ENCODE data around the gene KCNAB2. TPM values are rescaled to one million over a fixed set of nuclear protein-coding genes. Genes with fewer than 3 reads are reported as not detected.

Gene KCNAB2
- polyA plus RNA-seq, 3 donors: 11.5 to 178 (median 22.7) TPM

- no peaks in the 10 kb centered on the region for H3K4me1 Mint-ChIP-seq
- H3K36me3 Mint-ChIP-seq: peaks cover 63 to 88% of the 10 kb centered on the region in 2 donors
- Histone ChIP-seq H4K20me1 (ENCODE audit: insufficient read depth, low read length) (peaks cover 100% of the 10 kb centered on the region), H3K9ac (ENCODE audit: insufficient read depth, low read length, poor library complexity, severe bottlenecking) (no peak overlapping the region), H3K4me2 (replicated peaks; ENCODE audit: extremely low read depth, low read length, poor library complexity, severe bottlenecking) (no peak overlapping the region), H3K79me2 (ENCODE audit: insufficient read depth, low read length) (peaks cover 60% of the 10 kb centered on the region), H3K27ac (ENCODE audit: low read depth in 1 of 2, low read length in 2 of 2) (no peak overlapping the region), H2AFZ (ENCODE audit: insufficient read depth, low read depth, low read length, poor library complexity, severe bottlenecking) (no peak overlapping the region), H3K27me3 (ENCODE audit: control insufficient read depth in 2 of 2, insufficient read depth in 2 of 2, low read length in 2 of 2) (no peaks in the 10 kb centered on the region), H3K4me3 (replicated peaks in 1 of 3; ENCODE audit: low read depth in 2 of 3, low read length in 3 of 3) (no peak overlapping the region), H3K4me1 (ENCODE audit: control insufficient read depth in 1 of 2, insufficient read depth in 2 of 2, low read length in 2 of 2) (no peaks in the 10 kb centered on the region), H3K36me3 (replicated peaks in 1 of 2; ENCODE audit: control insufficient read depth in 1 of 2, insufficient read depth in 2 of 2, low read length in 2 of 2) (peaks cover 80 to 96% of the 10 kb centered on the region in 2 donors), H3K9me3 (replicated peaks in 1 of 2; ENCODE audit: control insufficient read depth in 1 of 2, insufficient read depth in 1 of 2, low read length in 2 of 2) (no peaks in the 10 kb centered on the region)
- 98% methylated on average over 11 of the region's 13 CpGs for WGBS (ENCODE audit: insufficient coverage)
- no peaks in the 10 kb centered on the region for H3K27me3 Mint-ChIP-seq (ENCODE audit: low read depth in 3 of 3)
- no peak overlapping the region for H3K4me3 Mint-ChIP-seq
- DNase-seq: no peak
- peaks cover 0 to 2% (median 0%) of the 10 kb centered on the region in 7 donors for H3K9me3 Mint-ChIP-seq
- TF ChIP-seq, protein P1, sequence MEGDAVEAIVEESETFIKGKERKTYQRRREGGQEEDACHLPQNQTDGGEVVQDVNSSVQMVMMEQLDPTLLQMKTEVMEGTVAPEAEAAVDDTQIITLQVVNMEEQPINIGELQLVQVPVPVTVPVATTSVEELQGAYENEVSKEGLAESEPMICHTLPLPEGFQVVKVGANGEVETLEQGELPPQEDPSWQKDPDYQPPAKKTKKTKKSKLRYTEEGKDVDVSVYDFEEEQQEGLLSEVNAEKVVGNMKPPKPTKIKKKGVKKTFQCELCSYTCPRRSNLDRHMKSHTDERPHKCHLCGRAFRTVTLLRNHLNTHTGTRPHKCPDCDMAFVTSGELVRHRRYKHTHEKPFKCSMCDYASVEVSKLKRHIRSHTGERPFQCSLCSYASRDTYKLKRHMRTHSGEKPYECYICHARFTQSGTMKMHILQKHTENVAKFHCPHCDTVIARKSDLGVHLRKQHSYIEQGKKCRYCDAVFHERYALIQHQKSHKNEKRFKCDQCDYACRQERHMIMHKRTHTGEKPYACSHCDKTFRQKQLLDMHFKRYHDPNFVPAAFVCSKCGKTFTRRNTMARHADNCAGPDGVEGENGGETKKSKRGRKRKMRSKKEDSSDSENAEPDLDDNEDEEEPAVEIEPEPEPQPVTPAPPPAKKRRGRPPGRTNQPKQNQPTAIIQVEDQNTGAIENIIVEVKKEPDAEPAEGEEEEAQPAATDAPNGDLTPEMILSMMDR (IDR thresholded peaks at IDR 0.05): no peak
- H3K27ac Mint-ChIP-seq: no peak overlapping the region
- intact Hi-C loops (cut with micrococcal nuclease): no loop called here
Measured at GRCh38 chr1:6071219-6071618, 25.5 kb downstream of the KCNAB2 start.

DNA sequence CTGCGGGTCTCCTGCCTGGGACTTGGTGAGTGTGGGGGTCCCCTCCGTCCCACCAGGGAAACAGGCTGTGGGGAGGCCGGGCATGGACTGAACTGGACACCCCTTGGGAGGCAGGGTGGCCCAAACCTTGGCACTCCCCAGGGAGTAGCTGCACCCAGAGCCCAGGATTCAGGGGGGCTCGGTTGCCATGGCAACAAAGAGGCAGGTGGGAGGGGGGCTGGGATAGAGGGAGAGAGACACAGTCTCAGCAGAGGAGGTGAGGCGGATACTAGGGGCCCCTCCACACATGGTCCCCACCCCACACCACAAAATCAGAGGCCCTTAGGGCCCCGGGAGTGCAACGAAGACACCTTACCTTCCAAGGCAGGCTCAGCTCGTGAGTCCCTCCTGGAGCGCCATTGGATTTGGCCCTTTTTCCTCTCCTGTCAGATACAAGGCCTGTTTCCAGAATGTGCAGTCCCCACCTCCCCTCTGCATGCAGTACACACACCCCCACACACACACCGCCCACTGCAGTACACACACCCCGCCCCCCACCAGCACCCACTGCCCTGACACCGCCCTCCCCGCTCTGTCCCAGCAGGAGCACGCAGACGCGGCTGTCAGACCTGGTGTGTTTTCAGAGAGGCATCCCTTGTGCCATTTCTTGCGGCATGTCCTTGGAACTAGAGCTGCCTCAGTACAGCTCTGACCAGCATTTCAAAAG, 27.2 kb downstream of the KCNAB2 start:
- H3K4me1 ChIP-seq (ENCODE audit: control insufficient read depth in 1 of 2, insufficient read depth in 2 of 2, low read length in 2 of 2): no peaks in the 10 kb centered on the region
- peaks cover 99% of the 10 kb centered on the region for H4K20me1 ChIP-seq (ENCODE audit: insufficient read depth, low read length)
- H3K4me3 ChIP-seq (replicated peaks in 1 of 3; ENCODE audit: low read depth in 2 of 3, low read length in 3 of 3): no peak overlapping the region
- no peak overlapping the region for H2AFZ ChIP-seq (ENCODE audit: insufficient read depth, low read depth, low read length, poor library complexity, severe bottlenecking)
- H3K9me3 ChIP-seq (replicated peaks in 1 of 2; ENCODE audit: control insufficient read depth in 1 of 2, insufficient read depth in 1 of 2, low read length in 2 of 2): no peaks in the 10 kb centered on the region
- WGBS (ENCODE audit: insufficient coverage): over 99% methylated on average over 12 of the region's 17 CpGs
- DNase-seq: no peak
- peaks cover 86 to 98% of the 10 kb centered on the region in 2 donors for H3K36me3 ChIP-seq (replicated peaks in 1 of 2; ENCODE audit: control insufficient read depth in 1 of 2, insufficient read depth in 2 of 2, low read length in 2 of 2)
- peak overlapping the region in 2 of 7 donors; percentile 7 to 46 for H3K27ac Mint-ChIP-seq
- peaks cover 63 to 86% of the 10 kb centered on the region in 2 donors for H3K36me3 Mint-ChIP-seq
- no peak overlapping the region for H3K4me2 ChIP-seq (replicated peaks; ENCODE audit: extremely low read depth, low read length, poor library complexity, severe bottlenecking)
- intact Hi-C loops (cut with micrococcal nuclease): no loop called here
- H3K79me2 ChIP-seq (ENCODE audit: insufficient read depth, low read length): peaks cover 49% of the 10 kb centered on the region
- no peak overlapping the region for H3K9ac ChIP-seq (ENCODE audit: insufficient read depth, low read length, poor library complexity, severe bottlenecking)
- H3K27me3 Mint-ChIP-seq (ENCODE audit: low read depth in 3 of 3): peaks cover 0 to 2% (median 0%) of the 10 kb centered on the region in 3 donors
- H3K4me1 Mint-ChIP-seq: no peaks in the 10 kb centered on the region
- no peak overlapping the region for H3K4me3 Mint-ChIP-seq
- peaks cover 0 to 2% (median 0%) of the 10 kb centered on the region in 7 donors for H3K9me3 Mint-ChIP-seq
- no peaks in the 10 kb centered on the region for H3K27me3 ChIP-seq (ENCODE audit: control insufficient read depth in 2 of 2, insufficient read depth in 2 of 2, low read length in 2 of 2)
- no peak overlapping the region for H3K27ac ChIP-seq (ENCODE audit: low read depth in 1 of 2, low read length in 2 of 2)
- TF ChIP-seq, protein P1 (IDR thresholded peaks at IDR 0.05): no peak
